HepG2 (cell line): ENCODE data around the gene NAPB. TPM values are rescaled to one million over a fixed set of nuclear protein-coding genes. Genes with fewer than 3 reads are reported as not detected.
A peak's percentile ranks its signal among the peaks of the same experiment; 100 is the strongest.

Source experiments
- CCAR2 ChIP-seq: fragments of 200-400 bp; formaldehyde crosslinking; optimal IDR thresholded peaks from 2 replicates; pipeline ENCODE3; 2018; ENCODE audit warnings: low read depth, mild to moderate bottlenecking, low read length, moderate library complexity
- CCDC6 ChIP-seq: sonication (generic); formaldehyde crosslinking; IDR thresholded peaks from 2 replicates; pipeline ENCODE4 v1.8.1; 2022; ENCODE audit warnings: mild to moderate bottlenecking, missing genetic modification reagents, moderate library complexity
- FOSL1 ChIP-seq: sonication (generic); formaldehyde crosslinking; IDR thresholded peaks from 2 replicates; pipeline ENCODE4 v1.9.0; 2021; ENCODE audit warnings: missing genetic modification reagents, borderline replicate concordance
- FOXA1 ChIP-seq, 2 experiments: fragments of 450-650 bp in 1 of 2; sonication (generic) in 1 of 2; formaldehyde crosslinking in 1 of 2; IDR thresholded peaks; 2 replicates each; pipeline versions ENCODE4 v1.4.0 to v1.6.1; 2016 to 2020; ENCODE audit warnings: missing genetic modification reagents in 1 of 2
- GABPA ChIP-seq, 2 experiments: IDR thresholded peaks; 2 replicates each; pipeline ENCODE4 v1.6.1; 2011 to 2016; ENCODE audit warnings: low read depth in 2 of 2, low read length in 1 of 2, missing biosample characterization in 1 of 2, missing genetic modification characterization in 1 of 2
- GABPB1 ChIP-seq: IDR thresholded peaks from 2 replicates; pipeline ENCODE4 v1.6.1; 2016; ENCODE audit warnings: mild to moderate bottlenecking, missing genetic modification reagents, moderate library complexity, missing compliant biosample characterization
- HES4 ChIP-seq: sonication (generic); formaldehyde crosslinking; IDR thresholded peaks from 2 replicates; pipeline ENCODE4 v1.9.0; 2021; ENCODE audit warnings: mild to moderate bottlenecking, missing genetic modification reagents, borderline replicate concordance
- HHEX ChIP-seq: IDR thresholded peaks from 2 replicates; pipeline ENCODE4 v1.6.1; 2016; ENCODE audit warnings: control low read depth
- HOXA9 ChIP-seq: sonication (generic); formaldehyde crosslinking; IDR thresholded peaks from 2 replicates; pipeline ENCODE4 v1.8.1; 2022; ENCODE audit warnings: missing genetic modification reagents, mild to moderate bottlenecking, moderate library complexity, borderline replicate concordance
- NFYC ChIP-seq: IDR thresholded peaks from 2 replicates; pipeline ENCODE4 v1.6.1; 2016; ENCODE audit warnings: missing genetic modification reagents, missing compliant biosample characterization
- NR2F1 ChIP-seq, 2 experiments: fragments of 450-650 bp in 1 of 2; formaldehyde crosslinking in 1 of 2; IDR thresholded peaks; 2 replicates each; pipeline versions ENCODE4 v1.5.0 to v1.6.1; 2016 to 2020; ENCODE audit warnings: mild to moderate bottlenecking in 1 of 2, missing compliant biosample characterization in 1 of 2, missing genetic modification reagents in 1 of 2, moderate library complexity in 1 of 2
- PHF20 ChIP-seq: sonication (generic); formaldehyde crosslinking; IDR thresholded peaks from 2 replicates; pipeline ENCODE4 v1.5.0; 2020; ENCODE audit warnings: mild to moderate bottlenecking, missing genetic modification reagents
- POLR2AphosphoS2 ChIP-seq: IDR thresholded peaks from 2 replicates; pipeline ENCODE4 v1.6.1; 2011; ENCODE audit warnings: low read depth, low read length, improper control_type of control experiment
- SALL1 ChIP-seq: sonication (generic); formaldehyde crosslinking; IDR thresholded peaks from 2 replicates; pipeline ENCODE4 v1.8.0; 2022; ENCODE audit warnings: mild to moderate bottlenecking, missing genetic modification reagents
- SIN3B ChIP-seq: fragments of 150-350 bp; IDR thresholded peaks from 2 replicates; pipeline ENCODE4 v1.6.1; 2014; ENCODE audit warnings: low read length
- SMAD3 ChIP-seq: sonication (generic); formaldehyde crosslinking; IDR thresholded peaks from 2 replicates; pipeline ENCODE4 v1.4.0; 2020; ENCODE audit warnings: missing genetic modification reagents
- TARDBP ChIP-seq: sonication (generic); formaldehyde crosslinking; IDR thresholded peaks from 2 replicates; pipeline ENCODE4 v1.8.0; 2022; ENCODE audit warnings: mild to moderate bottlenecking, missing genetic modification reagents
- TFAP4 ChIP-seq: sonication (generic); IDR thresholded peaks from 2 replicates; pipeline ENCODE4 v1.6.1; 2016; ENCODE audit warnings: low read depth, borderline replicate concordance
- ZBTB1 ChIP-seq: sonication (generic); formaldehyde crosslinking; IDR thresholded peaks from 2 replicates; pipeline ENCODE4 v1.4.0; 2020; ENCODE audit warnings: missing genetic modification reagents, borderline replicate concordance
- ZBTB3 ChIP-seq: sonication (generic); formaldehyde crosslinking; IDR thresholded peaks from 2 replicates; pipeline ENCODE4 v1.4.0; 2020; ENCODE audit warnings: low read depth, mild to moderate bottlenecking, moderate library complexity, missing genetic modification reagents, borderline replicate concordance
- ZFP36L2 ChIP-seq: sonication (generic); formaldehyde crosslinking; IDR thresholded peaks from 2 replicates; pipeline ENCODE4 v1.4.0; 2020; ENCODE audit warnings: missing genetic modification reagents
- ZKSCAN5 ChIP-seq: sonication (generic); formaldehyde crosslinking; IDR thresholded peaks from 2 replicates; pipeline ENCODE4 v1.5.1; 2020; ENCODE audit warnings: mild to moderate bottlenecking, missing genetic modification reagents
- ZNF296 ChIP-seq: sonication (generic); formaldehyde crosslinking; conservative IDR thresholded peaks from 2 replicates; pipeline ENCODE4 v1.5.0; 2020; ENCODE audit warnings: mild to moderate bottlenecking, missing genetic modification reagents
- ZNF558 ChIP-seq: sonication (generic); formaldehyde crosslinking; IDR thresholded peaks from 2 replicates; pipeline ENCODE4 v1.9.0; 2022; ENCODE audit warnings: mild to moderate bottlenecking, missing genetic modification reagents, borderline replicate concordance
- ZNF562 ChIP-seq: sonication (generic); formaldehyde crosslinking; IDR thresholded peaks from 2 replicates; pipeline ENCODE4 v1.8.0; 2022; ENCODE audit warnings: missing genetic modification reagents, borderline replicate concordance
- ZNF773 ChIP-seq: sonication (generic); formaldehyde crosslinking; IDR thresholded peaks from 2 replicates; pipeline ENCODE4 v1.4.0; 2020; ENCODE audit warnings: missing genetic modification reagents, borderline replicate concordance
- ZSCAN25 ChIP-seq: sonication (generic); formaldehyde crosslinking; IDR thresholded peaks from 2 replicates; pipeline ENCODE4 v1.8.0; 2022; ENCODE audit warnings: mild to moderate bottlenecking, missing genetic modification reagents
- polyA plus RNA-seq, 8 experiments: library from polyadenylated mRNA; depleted of rRNA in 3 of 8; stranded (reverse) in 7 of 8; unstranded in 1 of 8; fragments of >200 nt; fragmentation: Illumina TruSeq in 4 of 8; extraction: Trizol in 4 of 8; gene quantifications; 2 replicates each; pipeline versions ENCODE4 v1.2.1 to v1.2.3, GENCODE V29; 2011 to 2016; ENCODE audit warnings: low read depth in 4 of 8, missing spikeins in 1 of 8, mixed read lengths in 1 of 8; ENCODE audit not compliant: insufficient read depth in 1 of 8
- total RNA-seq, 5 experiments: library from RNA; depleted of rRNA; stranded (reverse); fragments of >200 nt; fragmentation: Illumina TruSeq; extraction: Trizol; gene quantifications; 2 replicates each; pipeline ENCODE4 v1.2.3, GENCODE V29; 2016; ENCODE audit warnings: low read depth in 1 of 5
- TF ChIP-seq, protein P1 (sequence below): fragments of 450-650 bp; IDR thresholded peaks from 2 replicates; pipeline ENCODE4 v1.6.1; 2016
- TF ChIP-seq, protein P2 (sequence below): IDR thresholded peaks from 2 replicates; pipeline ENCODE4 v1.6.1; 2016; ENCODE audit warnings: missing genetic modification reagents, missing compliant biosample characterization

The NAPB gene
- total and polyA plus RNA-seq, 2 of the 13 experiments (the other 11 are each of a cell fraction or from before 2014, with no cell fraction given): 15.2 to 16.1 TPM

- TF ChIP-seq GABPA (IDR thresholded peaks at IDR 0.05; ENCODE audit: low read depth, low read length) (no peak), GABPA (CRISPR knock-in tag; IDR thresholded peaks at IDR 0.05; ENCODE audit: low read depth) (peak; percentile 18; the same call in 1 of the 2 replicates), SIN3B (no peak), CCDC6 (CRISPR knock-in tag) (0 out of 2 replicates have a peak, but pooled peaks have one; percentile 60), ZNF558 (no peak), NFYC (CRISPR knock-in tag) (no peak), ZNF562 (CRISPR knock-in tag) (no peak), TFAP4 (peak; percentile 46; the same call in 1 of the 2 replicates), ZBTB1 (CRISPR knock-in tag) (no peak), GABPB1 (peak; percentile 44), ZNF773 (CRISPR knock-in tag) (no peak), POLR2AphosphoS2 (no peak), HOXA9 (CRISPR knock-in tag) (no peak), TARDBP (CRISPR knock-in tag) (peak; percentile 61; the same call in 1 of the 2 replicates), ZSCAN25 (CRISPR knock-in tag) (peak; percentile 98), ZFP36L2 (no peak), ZKSCAN5 (CRISPR knock-in tag) (no peak), PHF20 (peak; percentile 45; the same call in 1 of the 2 replicates), HHEX (CRISPR knock-in tag) (no peak), NR2F1 (CRISPR knock-in tag; IDR thresholded peaks at IDR 0.05) (no peak; a peak in 1 of 4 replicates), SMAD3 (CRISPR knock-in tag) (no peak), ZBTB3 (CRISPR knock-in tag) (no peak), FOSL1 (CRISPR knock-in tag) (no peak), FOXA1 (IDR thresholded peaks at IDR 0.05) (no peak), FOXA1 (CRISPR knock-in tag; IDR thresholded peaks at IDR 0.05) (peak; percentile 83), HES4 (CRISPR knock-in tag) (no peak), SALL1 (CRISPR knock-in tag) (peak; percentile 82), CCAR2 (no peak), ZNF296 (CRISPR knock-in tag) (no peak; the same call in 1 of the 2 replicates)
- TF ChIP-seq, protein P1, sequence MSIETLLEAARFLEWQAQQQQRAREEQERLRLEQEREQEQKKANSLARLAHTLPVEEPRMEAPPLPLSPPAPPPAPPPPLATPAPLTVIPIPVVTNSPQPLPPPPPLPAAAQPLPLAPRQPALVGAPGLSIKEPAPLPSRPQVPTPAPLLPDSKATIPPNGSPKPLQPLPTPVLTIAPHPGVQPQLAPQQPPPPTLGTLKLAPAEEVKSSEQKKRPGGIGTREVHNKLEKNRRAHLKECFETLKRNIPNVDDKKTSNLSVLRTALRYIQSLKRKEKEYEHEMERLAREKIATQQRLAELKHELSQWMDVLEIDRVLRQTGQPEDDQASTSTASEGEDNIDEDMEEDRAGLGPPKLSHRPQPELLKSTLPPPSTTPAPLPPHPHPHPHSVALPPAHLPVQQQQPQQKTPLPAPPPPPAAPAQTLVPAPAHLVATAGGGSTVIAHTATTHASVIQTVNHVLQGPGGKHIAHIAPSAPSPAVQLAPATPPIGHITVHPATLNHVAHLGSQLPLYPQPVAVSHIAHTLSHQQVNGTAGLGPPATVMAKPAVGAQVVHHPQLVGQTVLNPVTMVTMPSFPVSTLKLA: no peak
- TF ChIP-seq, protein P2, sequence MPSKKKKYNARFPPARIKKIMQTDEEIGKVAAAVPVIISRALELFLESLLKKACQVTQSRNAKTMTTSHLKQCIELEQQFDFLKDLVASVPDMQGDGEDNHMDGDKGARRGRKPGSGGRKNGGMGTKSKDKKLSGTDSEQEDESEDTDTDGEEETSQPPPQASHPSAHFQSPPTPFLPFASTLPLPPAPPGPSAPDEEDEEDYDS (CRISPR knock-in tag): peak; percentile 33; the same call in 1 of the 2 replicates
Measured at GRCh38 chr20:23435626-23436539, 14.6 kb upstream of the NAPB start (continued).
